PC-9 (cell line): ENCODE data around the gene IP6K3. TPM values are rescaled to one million over a fixed set of nuclear protein-coding genes. Genes with fewer than 3 reads are reported as not detected.

Experiments
- Bru-seq: library from RNA; stranded (reverse); fragments of 400-500 nt; gene quantifications from one replicate; lab custom pipeline; 2021; lab: Mats Ljungman, UMichigan
- BruChase-seq, 2 experiments: library from RNA; stranded (reverse); fragments of 400-500 nt; gene quantifications; one replicate each; lab custom pipeline; 2021; lab: Mats Ljungman, UMichigan
- BruUV-seq: library from RNA; stranded (reverse); fragments of 400-500 nt; replicated peaks from 2 replicates; lab custom pipeline; 2021; lab: Mats Ljungman, UMichigan
- CTCF ChIA-PET: fragments of 300-600 bp; sonication (Branson Sonifier 250); formaldehyde crosslinking; loops from one replicate; lab custom pipeline; 2022; ENCODE audit warnings: antibody characterized with exemption; lab: Charles Lee
- POLR2A ChIA-PET: fragments of 300-600 bp; sonication (Branson Sonifier 250); formaldehyde crosslinking; loops from one replicate; lab custom pipeline; 2022; ENCODE audit warnings: antibody characterized with exemption; ENCODE audit not compliant: unreplicated experiment; lab: Charles Lee
- DNase-seq, 2 experiments: peaks; one replicate each; pipeline versions ENCODE4 v3.0.0 to v3.0.0-alpha.2; 2015 to 2022; ENCODE audit warnings: mixed read lengths in 1 of 2
- H2AFZ ChIP-seq: fragments of 200-600 bp; sonication (generic); 2 replicates; pipeline ENCODE4 v1.8.1; 2017; ENCODE audit warnings: antibody characterized with exemption
- H3F3A ChIP-seq: fragments of 200-600 bp; sonication (generic); 2 replicates; pipeline ENCODE4 v1.8.1; 2017; ENCODE audit warnings: antibody characterized with exemption, mild to moderate bottlenecking, low read depth; ENCODE audit not compliant: insufficient read depth
- H3K27ac ChIP-seq: fragments of 200-600 bp; sonication (generic); 2 replicates; pipeline ENCODE4 v1.6.1; 2016; ENCODE audit warnings: mixed run types
- H3K27me3 ChIP-seq: fragments of 200-600 bp; sonication (generic); 2 replicates; pipeline ENCODE4 v1.6.1; 2016; ENCODE audit warnings: low read depth, mixed run types; ENCODE audit not compliant: insufficient read depth
- H3K36me3 ChIP-seq: fragments of 200-600 bp; sonication (generic); 2 replicates; pipeline ENCODE4 v1.6.1; 2016; ENCODE audit warnings: low read depth, mixed run types
- H3K4me1 ChIP-seq: fragments of 200-600 bp; sonication (generic); replicated peaks from 2 replicates; pipeline ENCODE4 v1.6.1; 2016; ENCODE audit warnings: mixed run types; ENCODE audit not compliant: insufficient read depth
- H3K4me2 ChIP-seq: fragments of 200-600 bp; sonication (generic); 2 replicates; pipeline ENCODE4 v1.6.1; 2017; ENCODE audit warnings: mixed run types
- H3K4me3 ChIP-seq: fragments of 200-600 bp; sonication (generic); 2 replicates; pipeline ENCODE4 v1.6.1; 2016; ENCODE audit warnings: mixed run types
- H3K79me2 ChIP-seq: fragments of 200-600 bp; sonication (generic); 2 replicates; pipeline ENCODE4 v1.6.1; 2017; ENCODE audit warnings: low read depth, mixed run types
- H3K9me2 ChIP-seq: fragments of 200-600 bp; sonication (generic); 2 replicates; pipeline ENCODE4 v1.8.1; 2017; ENCODE audit warnings: mild to moderate bottlenecking; ENCODE audit not compliant: insufficient read depth
- H3K9me3 ChIP-seq: fragments of 200-600 bp; sonication (generic); 2 replicates; pipeline ENCODE4 v1.8.1; 2016; ENCODE audit warnings: low read depth; ENCODE audit not compliant: insufficient read depth
- H4K20me1 ChIP-seq: fragments of 200-600 bp; sonication (generic); 2 replicates; pipeline ENCODE4 v1.8.1; 2017; ENCODE audit not compliant: insufficient read depth
- EZH2 ChIP-seq: fragments of 200-600 bp; sonication (generic); IDR thresholded peaks from 2 replicates; pipeline ENCODE4 v1.8.0; 2017; ENCODE audit warnings: antibody characterized with exemption, low read depth
- intact Hi-C: fragments of 100-400 bp; cut with micrococcal nuclease; formaldehyde crosslinking; loops from one replicate; pipeline ENCODE4 v1.10.0; 2022; ENCODE audit not compliant: unreplicated experiment
- long read RNA-seq: library from polyadenylated mRNA; stranded (forward); transcript quantifications from one replicate; pipeline ENCODE4 v2.0.0, GENCODE V29; 2022
- total RNA-seq: library from RNA; stranded (reverse); gene quantifications from 2 replicates; pipeline ENCODE4 v1.2.3, GENCODE V29; 2021
- TF ChIP-seq, protein P1 (sequence below): fragments of 200-600 bp; sonication (generic); conservative IDR thresholded peaks from 2 replicates; pipeline ENCODE4 v1.6.1; 2017; ENCODE audit warnings: mixed run types, antibody characterized with exemption, mild to moderate bottlenecking, moderate library complexity

The IP6K3 gene
- total RNA-seq (not detected in 2 replicates), Bru-seq, nascent RNA (not detected), BruChase-seq, experiment 1, labeled RNA remaining after a 2-hour chase (percentile 7 among the genes with signal in this experiment), BruChase-seq, experiment 2, labeled RNA remaining after a 6-hour chase (not detected)
- long read RNA-seq, result 0 reads

GRCh38 chr6:33746651-33747100, at the start of gene IP6K3:
IP6K3 (minus strand) TSS chr6:33746905; CDS start chr6:33735476, 11,429 bp downstream.
- H3K4me2 ChIP-seq, result no peak within 1 kb of the TSS
- intact Hi-C loops, result no loop called here
- no peaks in the 10 kb centered on the region for H3K79me2 ChIP-seq
- H3K4me3 ChIP-seq, result no peak within 1 kb of the TSS
- no peak within 1 kb of the TSS for H2AFZ ChIP-seq
- H3K36me3 ChIP-seq, result no peaks in the 10 kb centered on the region
- H3F3A ChIP-seq, result peaks cover 16% of the 10 kb centered on the region; the same call in 1 of the 2 replicates
- no peaks in the 10 kb centered on the region for H3K9me3 ChIP-seq
- no peak within 1 kb of the TSS for H3K27ac ChIP-seq
- DNase-seq, result no peak
- H4K20me1 ChIP-seq, result no peaks in the 10 kb centered on the region
- CTCF ChIA-PET, result interaction anchor here (1.1 kb wide), 1 partner anchor 13 kb away, joined by 4 read pairs; no protein-coding TSS in a partner anchor
- no peaks in the 10 kb centered on the region for H3K9me2 ChIP-seq
- no peaks in the 10 kb centered on the region for H3K27me3 ChIP-seq
- peaks cover 38% of the 10 kb centered on the region for H3K4me1 ChIP-seq
- POLR2A ChIA-PET, result no interaction called here
- no TSS peak for BruUV-seq
- TF ChIP-seq EZH2, result no peak
- TF ChIP-seq, protein P1, sequence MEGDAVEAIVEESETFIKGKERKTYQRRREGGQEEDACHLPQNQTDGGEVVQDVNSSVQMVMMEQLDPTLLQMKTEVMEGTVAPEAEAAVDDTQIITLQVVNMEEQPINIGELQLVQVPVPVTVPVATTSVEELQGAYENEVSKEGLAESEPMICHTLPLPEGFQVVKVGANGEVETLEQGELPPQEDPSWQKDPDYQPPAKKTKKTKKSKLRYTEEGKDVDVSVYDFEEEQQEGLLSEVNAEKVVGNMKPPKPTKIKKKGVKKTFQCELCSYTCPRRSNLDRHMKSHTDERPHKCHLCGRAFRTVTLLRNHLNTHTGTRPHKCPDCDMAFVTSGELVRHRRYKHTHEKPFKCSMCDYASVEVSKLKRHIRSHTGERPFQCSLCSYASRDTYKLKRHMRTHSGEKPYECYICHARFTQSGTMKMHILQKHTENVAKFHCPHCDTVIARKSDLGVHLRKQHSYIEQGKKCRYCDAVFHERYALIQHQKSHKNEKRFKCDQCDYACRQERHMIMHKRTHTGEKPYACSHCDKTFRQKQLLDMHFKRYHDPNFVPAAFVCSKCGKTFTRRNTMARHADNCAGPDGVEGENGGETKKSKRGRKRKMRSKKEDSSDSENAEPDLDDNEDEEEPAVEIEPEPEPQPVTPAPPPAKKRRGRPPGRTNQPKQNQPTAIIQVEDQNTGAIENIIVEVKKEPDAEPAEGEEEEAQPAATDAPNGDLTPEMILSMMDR, result no peak

DNA sequence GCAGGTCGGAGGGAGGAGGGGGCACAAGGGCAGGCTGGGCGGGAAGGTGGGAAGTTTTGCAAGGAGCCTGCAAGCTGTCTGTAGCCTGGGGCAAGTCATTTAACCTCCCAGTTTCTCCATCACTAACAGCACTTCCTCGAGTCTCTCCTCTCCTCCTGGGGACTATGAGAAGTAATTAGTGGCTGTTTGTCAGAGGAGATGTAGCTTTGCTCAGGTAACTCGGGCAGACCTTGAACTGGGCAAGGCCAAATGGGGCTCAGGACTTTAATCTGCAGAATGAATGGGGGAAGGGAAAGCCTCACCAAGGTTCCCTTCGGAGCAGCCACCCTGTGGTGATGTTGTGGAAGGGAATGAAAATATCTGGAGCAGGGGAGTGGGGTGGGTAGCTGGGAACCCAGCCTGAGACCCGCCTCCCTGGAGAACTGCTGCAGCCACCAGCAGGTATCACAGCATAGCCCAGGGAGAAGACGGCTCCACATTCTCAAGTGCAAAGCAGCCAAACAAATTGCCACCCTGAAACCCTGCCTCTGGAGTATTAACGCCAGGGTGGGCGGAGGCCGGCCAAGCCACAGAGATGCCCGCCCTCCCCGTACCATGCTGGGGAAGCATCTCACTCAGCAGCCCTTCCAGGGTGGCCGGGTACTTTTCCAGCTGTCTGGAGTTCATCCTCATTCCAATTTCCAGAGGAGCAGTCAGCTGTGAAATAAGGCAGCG, 48.4 kb upstream of the IP6K3 start:
- intact Hi-C loops, result no loop called here
- POLR2A ChIA-PET, result no interaction called here
- H2AFZ ChIP-seq, result no peak overlapping the region
- DNase-seq, result peak in 1 of 2 experiments; percentile 57
- H3K36me3 ChIP-seq, result no peaks in the 10 kb centered on the region
- H3K4me1 ChIP-seq, result peaks cover 13% of the 10 kb centered on the region
- TF ChIP-seq EZH2, result no peak
- TF ChIP-seq, protein P1, result no peak
- H4K20me1 ChIP-seq, result 0 out of 2 replicates have a peak, but pooled peaks cover 4% of the 10 kb centered on the region
- H3K27ac ChIP-seq, result no peak overlapping the region
- peaks cover 7% of the 10 kb centered on the region; the same call in 1 of the 2 replicates for H3F3A ChIP-seq
- H3K9me3 ChIP-seq, result no peaks in the 10 kb centered on the region
- peaks cover 21% of the 10 kb centered on the region for H3K27me3 ChIP-seq
- CTCF ChIA-PET, result interaction anchor here (0.6 kb wide), 1 partner anchor 1348 kb away, joined by 3 read pairs; no protein-coding TSS in a partner anchor
- H3K4me2 ChIP-seq, result peak overlapping the region; percentile 43
- no peak overlapping the region for H3K4me3 ChIP-seq
- H3K9me2 ChIP-seq, result no peaks in the 10 kb centered on the region
- no peaks in the 10 kb centered on the region for H3K79me2 ChIP-seq
- no TSS peak for BruUV-seq

DNA sequence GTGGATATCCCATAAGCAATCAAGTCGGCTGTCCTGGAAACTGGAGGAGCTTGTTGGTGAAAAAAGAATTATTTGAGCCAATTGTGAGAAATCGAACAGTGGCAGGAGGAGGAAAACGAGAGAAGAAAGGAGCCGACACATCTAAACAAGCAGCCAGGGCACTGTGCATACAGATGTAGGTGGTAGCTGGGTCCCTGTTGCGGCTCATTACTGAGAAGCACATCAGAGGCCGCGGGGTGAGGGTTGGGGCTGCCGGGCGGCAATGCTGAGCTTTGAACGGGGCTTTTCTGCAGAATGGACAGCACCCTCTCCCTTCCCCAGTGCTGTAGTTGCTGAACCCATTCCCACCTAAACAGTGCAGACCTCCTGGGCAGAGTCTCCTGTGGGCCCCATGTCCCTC, 46.3 kb upstream of the IP6K3 start:
- TF ChIP-seq EZH2, result no peak
- TF ChIP-seq, protein P1, result no peak
- H3K27ac ChIP-seq, result no peak overlapping the region
- ChIA-PET POLR2A (no interaction called here), CTCF (no interaction called here)
- H3K36me3 ChIP-seq, result no peaks in the 10 kb centered on the region
- no peaks in the 10 kb centered on the region for H3K9me3 ChIP-seq
- BruUV-seq, result no TSS peak
- H3K9me2 ChIP-seq, result no peaks in the 10 kb centered on the region
- H3K4me3 ChIP-seq, result no peak overlapping the region
- H2AFZ ChIP-seq, result no peak overlapping the region
- H3K4me2 ChIP-seq, result no peak overlapping the region
- intact Hi-C loops, result no loop called here
- H4K20me1 ChIP-seq, result no peaks in the 10 kb centered on the region
- peaks cover 7% of the 10 kb centered on the region for H3F3A ChIP-seq
- peaks cover 3% of the 10 kb centered on the region for H3K79me2 ChIP-seq
- DNase-seq, result no peak
- H3K4me1 ChIP-seq, result peaks cover 18% of the 10 kb centered on the region
- H3K27me3 ChIP-seq, result 0 out of 2 replicates have a peak, but pooled peaks cover under 1% of the 10 kb centered on the region
